Keratinocyte (primary cell): ENCODE data around the gene MCTP2.

Experiments
- CTCF ChIP-seq, 3 experiments: IDR thresholded peaks in 1 of 3; conservative IDR thresholded peaks in 1 of 3; optimal IDR thresholded peaks in 1 of 3; 2 replicates in 2 of 3; 3 replicates in 1 of 3; pipeline versions ENCODE3 to v1.5.1; 2011; ENCODE audit warnings: low read length in 3 of 3, mild to moderate bottlenecking in 3 of 3, moderate library complexity in 2 of 3, control low read depth in 1 of 3, inconsistent platforms in 1 of 3; ENCODE audit not compliant: insufficient read depth in 2 of 3; ENCODE audit errors: extremely low read depth in 1 of 3
- EZH2 ChIP-seq: IDR thresholded peaks from one replicate; pipeline ENCODE4 v1.6.1; 2012; ENCODE audit warnings: inconsistent platforms, mild to moderate bottlenecking, low read length, moderate library complexity

GRCh38 chr15:94453227-94453988, 222.0 kb downstream of the MCTP2 start:
- TF ChIP-seq CTCF (optimal IDR thresholded peaks at IDR 0.05 in 1 of 3, IDR thresholded peaks at IDR 0.05 in 1 of 3, conservative IDR thresholded peaks at IDR 0.05 in 1 of 3; ENCODE audit: extremely low read depth in 1 of 3, insufficient read depth in 2 of 3, low read length in 3 of 3) (no peak), EZH2 (no peak)
